ENCODE data around the gene EID2.

EID2 gene

DNA sequence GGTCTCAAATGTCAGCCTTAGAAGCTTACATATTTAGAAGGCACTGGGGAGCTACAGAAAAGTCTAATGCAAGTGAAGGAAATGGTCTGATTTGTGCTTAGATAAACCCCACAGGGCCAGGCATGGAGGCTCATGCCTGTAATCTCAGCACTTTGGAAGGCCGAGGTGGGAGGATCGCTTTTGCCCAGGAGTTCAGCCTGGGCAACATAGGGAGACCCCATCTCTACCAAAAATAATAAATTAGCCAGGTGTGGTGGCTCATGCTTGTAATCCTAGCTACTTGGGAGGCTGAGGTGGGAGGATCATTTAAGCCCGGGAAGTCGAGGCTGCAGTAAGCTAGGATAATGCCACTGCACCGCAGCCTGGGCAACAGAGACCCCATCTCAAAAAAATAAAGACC, 43.9 kb downstream of the EID2 start:
- H3K4me1 ChIP-seq (ENCODE audit: control insufficient read depth, insufficient read depth, low read length), result peaks cover 6% of the 10 kb centered on the region
- H3K36me3 ChIP-seq (ENCODE audit: control insufficient read depth, insufficient read depth, low read length), result no peaks in the 10 kb centered on the region
- H3K27me3 ChIP-seq (ENCODE audit: control insufficient read depth, insufficient read depth, low read length, poor library complexity, severe bottlenecking), result peaks cover 36% of the 10 kb centered on the region
- H3K27ac ChIP-seq (ENCODE audit: insufficient read depth, low read depth, low read length, poor library complexity, severe bottlenecking), result no peak overlapping the region
- no peak overlapping the region for H3K4me3 ChIP-seq (ENCODE audit: insufficient read depth, low read depth, low read length)
- 85 to 92% methylated on average over 5 of the region's 5 CpGs for WGBS, 2 experiments
- H3K9me3 ChIP-seq (ENCODE audit: control insufficient read depth, low read length), result no peaks in the 10 kb centered on the region

DNA sequence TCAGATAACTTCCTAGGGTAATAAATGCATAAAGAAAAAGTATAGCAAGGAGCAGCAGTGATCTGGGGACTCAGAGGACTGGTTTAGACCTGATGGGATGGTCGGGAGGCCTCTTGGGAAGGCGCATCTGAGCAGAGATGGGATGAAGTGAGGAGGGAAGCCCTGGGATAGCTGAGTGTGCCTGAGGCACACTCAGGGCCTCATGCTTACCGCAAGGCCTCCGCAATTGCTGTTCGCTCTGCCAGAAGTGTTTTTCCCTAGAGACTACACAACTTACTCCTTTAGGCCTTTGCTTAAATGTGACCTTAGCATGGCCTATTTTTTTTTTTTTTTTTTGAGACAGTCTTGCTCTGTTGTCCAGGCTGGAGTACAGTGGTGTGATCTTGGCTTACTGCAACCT, 45.3 kb downstream of the EID2 start:
- Histone ChIP-seq H3K4me1 (ENCODE audit: control insufficient read depth, insufficient read depth, low read length) (peaks cover 6% of the 10 kb centered on the region), H3K9me3 (ENCODE audit: control insufficient read depth, low read length) (no peaks in the 10 kb centered on the region), H3K27me3 (ENCODE audit: control insufficient read depth, insufficient read depth, low read length, poor library complexity, severe bottlenecking) (peaks cover 22% of the 10 kb centered on the region), H3K4me3 (ENCODE audit: insufficient read depth, low read depth, low read length) (no peak overlapping the region), H3K36me3 (ENCODE audit: control insufficient read depth, insufficient read depth, low read length) (peaks cover 8% of the 10 kb centered on the region), H3K27ac (ENCODE audit: insufficient read depth, low read depth, low read length, poor library complexity, severe bottlenecking) (no peak overlapping the region)
- WGBS, 2 experiments, result 91 to 92% methylated on average over 5 of the region's 5 CpGs

DNA sequence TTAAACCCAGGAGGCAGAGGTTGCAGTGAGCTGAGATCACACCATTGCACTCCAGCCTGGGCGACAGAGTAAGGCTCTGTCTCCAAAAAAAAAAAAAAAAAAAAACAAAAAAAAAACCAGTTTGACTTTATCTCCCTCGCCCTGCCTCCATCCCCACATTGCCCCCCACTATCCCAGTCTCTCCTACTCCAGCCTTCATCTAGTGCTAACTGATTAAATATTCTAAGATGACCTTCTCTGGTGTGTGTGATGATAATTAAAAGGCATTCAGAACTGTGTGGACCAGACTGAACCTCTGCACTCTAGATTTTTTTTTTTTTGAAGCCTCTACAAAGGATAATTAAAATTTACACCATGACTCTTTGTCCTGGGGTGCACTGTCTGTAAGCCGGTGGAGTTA, 47.2 kb downstream of the EID2 start:
- Histone ChIP-seq H3K9me3 (ENCODE audit: control insufficient read depth, low read length) (no peaks in the 10 kb centered on the region), H3K4me3 (ENCODE audit: insufficient read depth, low read depth, low read length) (no peak overlapping the region), H3K27me3 (ENCODE audit: control insufficient read depth, insufficient read depth, low read length, poor library complexity, severe bottlenecking) (peaks cover 3% of the 10 kb centered on the region), H3K27ac (ENCODE audit: insufficient read depth, low read depth, low read length, poor library complexity, severe bottlenecking) (no peak overlapping the region), H3K36me3 (ENCODE audit: control insufficient read depth, insufficient read depth, low read length) (peaks cover 11% of the 10 kb centered on the region), H3K4me1 (ENCODE audit: control insufficient read depth, insufficient read depth, low read length) (no peaks in the 10 kb centered on the region)
- WGBS, 2 experiments, result 76 to 86% methylated on average over 2 of the region's 3 CpGs

DNA sequence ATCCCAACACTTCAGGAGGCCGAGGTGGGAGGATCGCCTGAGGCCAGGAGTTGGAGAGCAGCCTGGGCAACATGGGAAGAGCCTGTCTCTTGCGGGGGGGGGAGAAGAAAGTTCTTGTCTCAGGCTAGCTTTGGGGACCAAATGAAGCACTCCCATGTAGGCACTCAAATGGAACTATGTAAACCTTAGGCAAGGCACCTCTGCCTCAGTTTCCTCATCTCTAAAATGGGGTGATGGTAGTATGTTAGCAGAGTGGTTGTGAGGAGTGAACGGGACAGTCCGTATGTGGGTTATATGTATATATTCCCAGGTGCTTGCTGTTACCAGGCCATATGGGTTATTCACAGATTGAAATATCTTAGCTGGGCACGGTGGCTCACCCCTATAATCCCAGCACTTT, 47.7 kb downstream of the EID2 start:
- Histone ChIP-seq H3K4me3 (ENCODE audit: insufficient read depth, low read depth, low read length) (no peak overlapping the region), H3K27ac (ENCODE audit: insufficient read depth, low read depth, low read length, poor library complexity, severe bottlenecking) (no peak overlapping the region), H3K4me1 (ENCODE audit: control insufficient read depth, insufficient read depth, low read length) (no peaks in the 10 kb centered on the region), H3K27me3 (ENCODE audit: control insufficient read depth, insufficient read depth, low read length, poor library complexity, severe bottlenecking) (no peaks in the 10 kb centered on the region), H3K36me3 (ENCODE audit: control insufficient read depth, insufficient read depth, low read length) (peaks cover 11% of the 10 kb centered on the region), H3K9me3 (ENCODE audit: control insufficient read depth, low read length) (no peaks in the 10 kb centered on the region)
- 96% methylated on average over 6 of the region's 6 CpGs for WGBS, 2 experiments

DNA sequence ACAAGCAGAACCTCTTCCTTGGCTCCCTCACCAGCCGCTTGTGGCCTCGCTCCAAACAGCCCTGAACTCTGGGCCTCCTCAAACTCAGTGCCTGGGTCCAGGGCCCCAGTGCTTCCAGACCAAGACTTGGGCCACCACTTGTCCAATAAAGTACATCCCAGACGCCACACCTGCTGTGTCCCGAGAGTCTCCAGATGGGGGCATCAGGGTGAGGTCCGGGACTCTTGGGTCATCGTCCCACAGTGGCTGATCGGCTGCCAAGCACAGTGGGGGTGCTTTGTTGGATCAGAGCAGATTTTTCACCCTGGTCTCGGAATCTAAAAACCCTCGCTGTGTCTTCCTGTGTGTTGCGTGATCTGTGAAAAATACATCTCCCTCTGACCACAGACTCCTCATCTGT, 50.2 kb downstream of the EID2 start:
- Histone ChIP-seq H3K27me3 (ENCODE audit: control insufficient read depth, insufficient read depth, low read length, poor library complexity, severe bottlenecking) (no peaks in the 10 kb centered on the region), H3K9me3 (ENCODE audit: control insufficient read depth, low read length) (no peaks in the 10 kb centered on the region), H3K36me3 (ENCODE audit: control insufficient read depth, insufficient read depth, low read length) (peaks cover 18% of the 10 kb centered on the region), H3K4me3 (ENCODE audit: insufficient read depth, low read depth, low read length) (no peak overlapping the region), H3K4me1 (ENCODE audit: control insufficient read depth, insufficient read depth, low read length) (no peaks in the 10 kb centered on the region), H3K27ac (ENCODE audit: insufficient read depth, low read depth, low read length, poor library complexity, severe bottlenecking) (no peak overlapping the region)
- WGBS, 2 experiments, result 86 to 87% methylated on average over 10 of the region's 10 CpGs

Measured in ectodermal cell (in vitro differentiated cells).